H1 (cell line): Measurements from ENCODE around the gene POLR3GL. TPM values are rescaled to one million over a fixed set of nuclear protein-coding genes. Genes with fewer than 3 reads are reported as not detected.

Experiments
- CTCF ChIA-PET: fragments of 300-600 bp; sonication (Branson Sonifier 250); formaldehyde crosslinking; loops from one replicate; lab custom pipeline; 2021; ENCODE audit not compliant: partially characterized antibody; lab: Charles Lee
- POLR2A ChIA-PET: fragments of 300-600 bp; sonication (Branson Sonifier 250); formaldehyde crosslinking; loops from one replicate; lab custom pipeline; 2021; ENCODE audit warnings: inconsistent platforms; ENCODE audit not compliant: partially characterized antibody; lab: Charles Lee
- DNase-seq, 2 experiments: peaks; one replicate each; pipeline versions ENCODE4 v3.0.0 to v3.0.0-alpha.2; 2010 to 2022; ENCODE audit warnings: low spot score in 2 of 2, low read depth in 1 of 2, mixed read lengths in 1 of 2
- FAIRE-seq: peaks from 2 replicates; lab custom pipeline; 2011; peaks lifted over from hg19 to GRCh38; lab: Jason Lieb, UNC
- H2AFZ ChIP-seq: 2 replicates; pipeline ENCODE4 v1.8.1; 2012; ENCODE audit warnings: low read length, inconsistent platforms
- H2AK5ac ChIP-seq: 2 replicates; pipeline ENCODE4 v1.6.1; 2013; ENCODE audit warnings: low read depth, low read length
- H2BK120ac ChIP-seq: replicated peaks from 2 replicates; pipeline ENCODE3; 2013; ENCODE audit warnings: low read depth, low read length, inconsistent platforms
- H2BK12ac ChIP-seq: 2 replicates; pipeline ENCODE4 v1.6.1; 2013; ENCODE audit warnings: low read depth, low read length
- H2BK15ac ChIP-seq: 2 replicates; pipeline ENCODE4 v1.6.1; 2013; ENCODE audit warnings: low read length
- H2BK20ac ChIP-seq: 2 replicates; pipeline ENCODE4 v1.6.1; 2013; ENCODE audit warnings: low read length
- H2BK5ac ChIP-seq: 2 replicates; pipeline ENCODE4 v1.6.1; 2013; ENCODE audit warnings: low read depth, low read length
- H3K14ac ChIP-seq: 2 replicates; pipeline ENCODE4 v1.6.1; 2013; ENCODE audit warnings: inconsistent platforms; ENCODE audit not compliant: insufficient read length
- H3K18ac ChIP-seq: 2 replicates; pipeline ENCODE4 v1.6.1; 2013; ENCODE audit warnings: low read length; ENCODE audit errors: extremely low read depth
- H3K23ac ChIP-seq: 2 replicates; pipeline ENCODE4 v1.6.1; 2013; ENCODE audit warnings: inconsistent platforms; ENCODE audit not compliant: insufficient read length
- H3K23me2 ChIP-seq: 2 replicates; pipeline ENCODE4 v1.6.1; 2013; ENCODE audit warnings: low read depth, low read length
- H3K27ac ChIP-seq: 2 replicates; pipeline ENCODE4 v1.6.1; 2011; ENCODE audit warnings: low read depth, low read length, inconsistent platforms
- H3K27me3 ChIP-seq, 4 experiments: replicated peaks in 1 of 4; 1 replicate in 1 of 4; 2 replicates in 3 of 4; pipeline versions ENCODE4 v1.6.1 to v1.8.1; 2011 to 2013; ENCODE audit warnings: low read length in 3 of 4, mild to moderate bottlenecking in 3 of 4, inconsistent platforms in 2 of 4, mixed read lengths in 2 of 4, moderate library complexity in 1 of 4; ENCODE audit not compliant: control insufficient read depth in 3 of 4, insufficient read depth in 3 of 4; ENCODE audit errors: extremely low read depth in 1 of 4
- H3K36me3 ChIP-seq, 4 experiments: 2 replicates each; pipeline versions ENCODE4 v1.6.1 to v1.8.1; 2011 to 2013; ENCODE audit warnings: mild to moderate bottlenecking in 4 of 4, low read length in 3 of 4, moderate library complexity in 2 of 4, control low read depth in 1 of 4, inconsistent platforms in 1 of 4; ENCODE audit not compliant: insufficient read depth in 4 of 4, control insufficient read depth in 2 of 4
- H3K4ac ChIP-seq: replicated peaks from 2 replicates; pipeline ENCODE3; 2013; ENCODE audit warnings: low read length, low read depth, mixed read lengths, inconsistent platforms; ENCODE audit not compliant: insufficient read length
- H3K4me1 ChIP-seq, 4 experiments: replicated peaks in 1 of 4; 1 replicate in 1 of 4; 2 replicates in 3 of 4; pipeline versions ENCODE4 v1.6.1 to v1.8.1; 2011 to 2013; ENCODE audit warnings: low read length in 3 of 4, inconsistent platforms in 2 of 4, mixed read lengths in 1 of 4; ENCODE audit not compliant: insufficient read depth in 4 of 4, control insufficient read depth in 3 of 4
- H3K4me2 ChIP-seq, 2 experiments: 2 replicates each; pipeline versions ENCODE4 v1.6.1 to v1.8.1; 2011 to 2013; ENCODE audit warnings: low read depth in 2 of 2, low read length in 2 of 2, control low read depth in 1 of 2, inconsistent platforms in 1 of 2, mild to moderate bottlenecking in 1 of 2; ENCODE audit not compliant: insufficient read depth in 1 of 2
- H3K4me3 ChIP-seq, 4 experiments: fragments of 200-600, 300-600 bp in 1 of 4; sonication (generic), shearing (Covaris generic), sonication (Bioruptor Twin) in 1 of 4; 2 replicates each; pipeline versions ENCODE4 v1.5.1 to v1.8.1; 2011 to 2016; ENCODE audit warnings: low read length in 4 of 4, low read depth in 3 of 4, control low read depth in 2 of 4, inconsistent platforms in 2 of 4, mild to moderate bottlenecking in 2 of 4, mixed read lengths in 1 of 4, moderate library complexity in 1 of 4; ENCODE audit not compliant: insufficient read depth in 2 of 4; ENCODE audit errors: extremely low read depth in 1 of 4
- H3K56ac ChIP-seq: replicated peaks from 2 replicates; pipeline ENCODE3; 2013; ENCODE audit warnings: low read depth, mild to moderate bottlenecking, mixed read lengths, low read length, inconsistent platforms; ENCODE audit not compliant: insufficient read length
- H3K79me1 ChIP-seq: 2 replicates; pipeline ENCODE4 v1.6.1; 2013; ENCODE audit warnings: low read depth, low read length, control low read depth
- H3K79me2 ChIP-seq, 2 experiments: 2 replicates each; pipeline versions ENCODE4 v1.6.1 to v1.8.1; 2012 to 2013; ENCODE audit warnings: low read length in 2 of 2, mild to moderate bottlenecking in 2 of 2, inconsistent platforms in 1 of 2; ENCODE audit not compliant: insufficient read depth in 2 of 2, control insufficient read depth in 1 of 2
- H3K9ac ChIP-seq, 4 experiments: replicated peaks in 1 of 4; 1 replicate in 1 of 4; 2 replicates in 3 of 4; pipeline versions ENCODE4 v1.6.1 to v1.8.1; 2011 to 2013; ENCODE audit warnings: low read depth in 3 of 4, low read length in 3 of 4, control low read depth in 2 of 4, mild to moderate bottlenecking in 2 of 4, moderate library complexity in 2 of 4, inconsistent platforms in 1 of 4; ENCODE audit errors: extremely low read depth in 1 of 4
- H3K9me3 ChIP-seq, 2 experiments: 2 replicates each; pipeline versions ENCODE4 v1.6.1 to v1.8.1; 2012 to 2013; ENCODE audit warnings: mild to moderate bottlenecking in 2 of 2, moderate library complexity in 2 of 2, control low read depth in 1 of 2, inconsistent platforms in 1 of 2, low read depth in 1 of 2, low read length in 1 of 2, mixed read lengths in 1 of 2; ENCODE audit not compliant: insufficient read depth in 2 of 2
- H4K20me1 ChIP-seq, 2 experiments: replicated peaks in 1 of 2; 2 replicates each; pipeline versions ENCODE3 to v1.8.1; 2011 to 2013; ENCODE audit warnings: inconsistent platforms in 2 of 2, low read length in 2 of 2, mild to moderate bottlenecking in 1 of 2; ENCODE audit not compliant: insufficient read depth in 2 of 2, control insufficient read depth in 1 of 2
- H4K5ac ChIP-seq: 2 replicates; pipeline ENCODE4 v1.6.1; 2013; ENCODE audit warnings: low read length, low read depth, mixed read lengths, inconsistent platforms; ENCODE audit not compliant: insufficient read length
- H4K8ac ChIP-seq: 2 replicates; pipeline ENCODE4 v1.8.0; 2013; ENCODE audit warnings: mild to moderate bottlenecking, moderate library complexity, low read length, inconsistent platforms; ENCODE audit not compliant: insufficient read depth; ENCODE audit errors: extremely low read depth
- H4K91ac ChIP-seq: replicated peaks from 2 replicates; pipeline ENCODE3; 2013; ENCODE audit warnings: low read length, mixed read lengths, inconsistent platforms; ENCODE audit not compliant: insufficient read length
- WGBS, 2 experiments: shearing (Covaris generic) in 1 of 2; methylation state at CpG; one replicate each; pipeline versions ENCODE4 v1.1.6 to v1.1.7; 2013 to 2015; ENCODE audit warnings: low lambda C conversion rate in 2 of 2, mixed read lengths in 2 of 2, inconsistent platforms in 1 of 2, low coverage in 1 of 2, missing lambda C conversion rate in 1 of 2; ENCODE audit not compliant: insufficient replicate concordance in 2 of 2, insufficient coverage in 1 of 2, insufficient read length in 1 of 2; ENCODE audit errors: extremely low coverage in 1 of 2, missing lambda C conversion rate in 1 of 2; 5-methylcytosine and 5-hydroxymethylcytosine counted together
- polyA plus RNA-seq, 7 experiments: library from polyadenylated mRNA; depleted of rRNA in 3 of 7; stranded (reverse) in 5 of 7; unstranded in 2 of 7; fragments of >200 nt in 5 of 7; fragments of 200-250 nt in 2 of 7; gene quantifications; 1 replicate in 5 of 7; 2 replicates in 1 of 7; 4 replicates in 1 of 7; pipeline versions ENCODE4 v1.2.1 to v1.2.3, GENCODE V29; 2011 to 2013; ENCODE audit warnings: missing spikeins in 2 of 7, mixed read lengths in 2 of 7
- total RNA-seq: library from RNA; stranded (reverse); fragmentation: NEBNext Ultra II Directional; extraction: Animal tissue kit (Norgen Biotek cat#: 25700); gene quantifications from 2 replicates; pipeline ENCODE4 v1.2.1, GENCODE V29; 2021

The POLR3GL gene
- total and polyA plus RNA-seq, 2 of the 8 experiments (the other 6 are each of a cell fraction or from before 2014, with no cell fraction given), result 3.1 to 3.9 TPM

GRCh38 chr1:145979746-145980456 is 15.4 kb downstream of the POLR3GL start:
- H4K20me1 ChIP-seq, result no peaks in the 10 kb centered on the region
- H4K5ac ChIP-seq, result no peak overlapping the region
- H2AFZ ChIP-seq, result no peak overlapping the region
- H2BK20ac ChIP-seq, result peak overlapping the region; percentile 91; the same call in 1 of the 2 replicates
- H3K4me3 ChIP-seq, result peak overlapping the region in 3 of 4 experiments; percentile 12 to 41 (median 14); a peak in 3 of 8 replicates
- no peak overlapping the region for H4K8ac ChIP-seq
- H3K18ac ChIP-seq, result 0 out of 2 replicates have a peak overlapping the region, but pooled peaks have one; percentile 29
- H3K4ac ChIP-seq, result no peak overlapping the region
- H3K9ac ChIP-seq, result no peak overlapping the region
- ChIA-PET CTCF (interaction anchor here (0.6 to 8.7 kb wide), 15 partner anchors 11 to 244 kb away, joined by 3 to 152 read pairs (median 17); partner anchors contain the start of genes ANKRD34A, HJV, NUDT17 and PIAS3), POLR2A (interaction anchor here (0.6 to 13.7 kb wide), 9 partner anchors 13 to 72 kb away, joined by 3 to 218 read pairs (median 4); partner anchors contain the start of genes ANKRD34A, POLR3GL and TXNIP)
- H3K79me1 ChIP-seq, result no peaks in the 10 kb centered on the region
- H3K56ac ChIP-seq, result no peak overlapping the region
- WGBS, 2 experiments, result 65% methylated on average over 7 of the region's 7 CpGs; no CpG with 5 or more reads in 1 of the 2 experiments
- H3K36me3 ChIP-seq, result no peaks in the 10 kb centered on the region
- H3K4me1 ChIP-seq, result peaks cover 4 to 18% (median 14%) of the 10 kb centered on the region in 4 experiments; a peak in 5 of 7 replicates
- H3K23ac ChIP-seq, result no peak overlapping the region
- H3K79me2 ChIP-seq, result no peaks in the 10 kb centered on the region
- H3K27me3 ChIP-seq, result no peaks in the 10 kb centered on the region
- FAIRE-seq, result no peak
- peak overlapping the region; percentile 7 for H2BK120ac ChIP-seq
- H3K27ac ChIP-seq, result peak overlapping the region; percentile 68
- H2BK15ac ChIP-seq, result 0 out of 2 replicates have a peak overlapping the region, but pooled peaks have one; percentile 89
- H2AK5ac ChIP-seq, result no peak overlapping the region
- peak overlapping the region; percentile 62 to 72 for H3K4me2 ChIP-seq
- peaks cover 3% of the 10 kb centered on the region; the same call in 1 of the 2 replicates for H3K23me2 ChIP-seq
- peak overlapping the region; percentile 36 for H4K91ac ChIP-seq
- H3K9me3 ChIP-seq, result no peaks in the 10 kb centered on the region
- peak overlapping the region; percentile 94; the same call in 1 of the 2 replicates for H2BK12ac ChIP-seq
- H2BK5ac ChIP-seq, result peak overlapping the region; percentile 89
- H3K14ac ChIP-seq, result no peak overlapping the region
- DNase-seq, result no peak
